ENCODE data around the gene RYR1.

DNA sequence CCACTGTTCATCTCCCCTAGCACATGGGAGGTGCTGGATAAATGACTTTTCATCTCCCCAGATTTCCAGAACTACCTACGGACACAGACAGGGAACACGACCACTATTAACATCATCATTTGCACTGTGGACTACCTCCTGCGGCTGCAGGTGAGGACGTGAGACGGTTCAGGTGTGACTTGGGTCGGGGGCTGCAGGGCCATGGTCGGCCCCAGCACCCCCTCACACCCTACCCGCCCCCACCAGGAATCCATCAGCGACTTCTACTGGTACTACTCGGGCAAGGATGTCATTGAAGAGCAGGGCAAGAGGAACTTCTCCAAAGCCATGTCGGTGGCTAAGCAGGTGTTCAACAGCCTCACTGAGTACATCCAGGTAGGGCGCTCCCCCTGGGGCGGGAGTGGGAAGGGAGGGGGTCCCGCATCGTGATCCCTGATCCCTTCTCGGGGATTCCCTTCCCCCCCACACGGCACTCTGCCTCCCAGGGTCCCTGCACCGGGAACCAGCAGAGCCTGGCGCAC, 109.9 kb downstream of the RYR1 start:
- TF ChIP-seq, protein P1, sequence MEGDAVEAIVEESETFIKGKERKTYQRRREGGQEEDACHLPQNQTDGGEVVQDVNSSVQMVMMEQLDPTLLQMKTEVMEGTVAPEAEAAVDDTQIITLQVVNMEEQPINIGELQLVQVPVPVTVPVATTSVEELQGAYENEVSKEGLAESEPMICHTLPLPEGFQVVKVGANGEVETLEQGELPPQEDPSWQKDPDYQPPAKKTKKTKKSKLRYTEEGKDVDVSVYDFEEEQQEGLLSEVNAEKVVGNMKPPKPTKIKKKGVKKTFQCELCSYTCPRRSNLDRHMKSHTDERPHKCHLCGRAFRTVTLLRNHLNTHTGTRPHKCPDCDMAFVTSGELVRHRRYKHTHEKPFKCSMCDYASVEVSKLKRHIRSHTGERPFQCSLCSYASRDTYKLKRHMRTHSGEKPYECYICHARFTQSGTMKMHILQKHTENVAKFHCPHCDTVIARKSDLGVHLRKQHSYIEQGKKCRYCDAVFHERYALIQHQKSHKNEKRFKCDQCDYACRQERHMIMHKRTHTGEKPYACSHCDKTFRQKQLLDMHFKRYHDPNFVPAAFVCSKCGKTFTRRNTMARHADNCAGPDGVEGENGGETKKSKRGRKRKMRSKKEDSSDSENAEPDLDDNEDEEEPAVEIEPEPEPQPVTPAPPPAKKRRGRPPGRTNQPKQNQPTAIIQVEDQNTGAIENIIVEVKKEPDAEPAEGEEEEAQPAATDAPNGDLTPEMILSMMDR (IDR thresholded peaks at IDR 0.05) = no peak
- TF ChIP-seq POLR2A (IDR thresholded peaks at IDR 0.05) = no peak
